ENCODE results near the gene RASSF3.

Gene RASSF3

DNA sequence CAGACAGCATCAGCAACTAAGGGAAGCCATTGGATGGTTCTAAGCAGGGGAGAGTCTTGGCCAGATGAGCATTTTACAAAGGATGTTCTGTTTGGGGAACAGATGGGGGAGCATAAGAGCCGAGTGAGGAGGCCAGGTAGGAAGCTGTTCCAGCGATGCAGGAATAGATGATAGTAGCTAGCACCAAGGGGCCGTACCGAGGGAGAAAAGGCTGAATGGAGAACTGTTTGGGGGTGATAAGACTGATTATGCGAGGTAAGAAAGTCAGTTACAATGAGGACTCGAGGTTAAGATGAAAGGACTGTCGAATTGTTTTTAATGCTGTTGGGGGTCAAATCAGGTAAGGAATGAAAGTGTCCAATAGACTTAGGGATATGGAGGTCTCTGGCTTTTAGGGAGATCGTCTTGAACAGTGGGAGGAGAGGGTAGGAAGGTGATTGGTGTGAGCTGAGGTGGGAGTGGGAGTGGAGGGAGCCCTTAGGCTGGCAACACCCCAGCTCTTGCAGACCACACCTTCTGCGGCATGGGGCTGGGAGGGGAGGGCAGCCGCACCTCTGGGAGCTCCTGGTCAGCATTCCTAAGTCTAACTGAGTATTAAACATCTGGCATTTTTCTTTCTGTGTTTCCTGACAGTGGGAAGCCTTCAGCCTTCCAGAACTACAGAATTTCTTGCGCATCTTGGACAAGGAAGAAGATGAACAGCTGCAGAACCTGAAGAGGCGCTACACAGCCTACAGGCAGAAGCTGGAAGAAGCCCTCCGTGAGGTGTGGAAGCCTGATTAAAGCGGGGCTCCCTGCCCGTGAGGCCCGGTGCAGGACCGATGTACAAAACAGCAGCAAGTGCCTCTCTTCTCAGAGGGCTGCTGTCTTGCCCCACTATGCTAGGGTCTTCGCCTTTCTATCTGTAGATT is 84.1 kb downstream of the RASSF3 start:
- Histone ChIP-seq H3K4me3 (ENCODE audit: low read depth, low read length, poor library complexity, severe bottlenecking) (no peak overlapping the region), H3K9ac (ENCODE audit: low read length) (no peak overlapping the region), H3K9me3 (ENCODE audit: low read length) (no peaks in the 10 kb centered on the region), H4K20me1 (ENCODE audit: insufficient read depth, low read length) (no peaks in the 10 kb centered on the region), H3K27me3 (ENCODE audit: insufficient read depth, low read length) (no peaks in the 10 kb centered on the region), H3K79me2 (ENCODE audit: insufficient read depth, low read length) (no peaks in the 10 kb centered on the region), H3K36me3 (ENCODE audit: insufficient read depth, low read length) (peaks cover 7% of the 10 kb centered on the region; the same call in 1 of the 2 replicates), H3K4me1 (ENCODE audit: insufficient read depth, low read length, severe bottlenecking) (peaks cover 4% of the 10 kb centered on the region), H3K4me2 (ENCODE audit: low read length) (no peak overlapping the region), H3K27ac (ENCODE audit: low read depth, low read length, poor library complexity, severe bottlenecking) (no peak overlapping the region), H2AFZ (ENCODE audit: low read length) (no peak overlapping the region), H3K9me2 (ENCODE audit: low read depth, low read length) (no peaks in the 10 kb centered on the region), H3F3A (ENCODE audit: insufficient read depth, low read length) (no peaks in the 10 kb centered on the region)
- no peak for TF ChIP-seq EZH2 (IDR thresholded peaks at IDR 0.05; ENCODE audit: borderline replicate concordance, low read length)
- TF ChIP-seq, protein P1, sequence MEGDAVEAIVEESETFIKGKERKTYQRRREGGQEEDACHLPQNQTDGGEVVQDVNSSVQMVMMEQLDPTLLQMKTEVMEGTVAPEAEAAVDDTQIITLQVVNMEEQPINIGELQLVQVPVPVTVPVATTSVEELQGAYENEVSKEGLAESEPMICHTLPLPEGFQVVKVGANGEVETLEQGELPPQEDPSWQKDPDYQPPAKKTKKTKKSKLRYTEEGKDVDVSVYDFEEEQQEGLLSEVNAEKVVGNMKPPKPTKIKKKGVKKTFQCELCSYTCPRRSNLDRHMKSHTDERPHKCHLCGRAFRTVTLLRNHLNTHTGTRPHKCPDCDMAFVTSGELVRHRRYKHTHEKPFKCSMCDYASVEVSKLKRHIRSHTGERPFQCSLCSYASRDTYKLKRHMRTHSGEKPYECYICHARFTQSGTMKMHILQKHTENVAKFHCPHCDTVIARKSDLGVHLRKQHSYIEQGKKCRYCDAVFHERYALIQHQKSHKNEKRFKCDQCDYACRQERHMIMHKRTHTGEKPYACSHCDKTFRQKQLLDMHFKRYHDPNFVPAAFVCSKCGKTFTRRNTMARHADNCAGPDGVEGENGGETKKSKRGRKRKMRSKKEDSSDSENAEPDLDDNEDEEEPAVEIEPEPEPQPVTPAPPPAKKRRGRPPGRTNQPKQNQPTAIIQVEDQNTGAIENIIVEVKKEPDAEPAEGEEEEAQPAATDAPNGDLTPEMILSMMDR (IDR thresholded peaks at IDR 0.05; ENCODE audit: low read length) = no peak

DNA sequence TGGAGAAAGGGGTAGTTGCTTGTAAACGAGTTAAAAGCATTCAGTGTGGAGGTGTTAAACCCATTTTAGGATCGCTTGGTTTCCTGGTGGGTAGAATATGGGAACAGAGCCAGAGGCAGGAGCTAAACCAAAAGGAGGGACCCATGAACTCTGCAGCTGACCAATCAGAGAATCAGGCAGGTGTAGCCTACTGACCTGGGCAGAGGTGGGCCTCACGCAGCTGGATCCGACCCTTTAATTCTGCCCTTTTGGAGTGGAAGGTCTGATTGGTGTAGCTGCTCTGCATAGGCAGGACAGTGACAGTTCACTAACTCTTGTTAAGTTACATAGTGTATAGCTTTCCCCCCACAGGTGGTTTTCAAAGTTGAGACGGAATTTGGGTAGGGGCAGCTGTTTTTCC is 85.3 kb downstream of the RASSF3 start:
- Histone ChIP-seq H3K9me2 (ENCODE audit: low read depth, low read length) (no peaks in the 10 kb centered on the region), H3K27me3 (ENCODE audit: insufficient read depth, low read length) (no peaks in the 10 kb centered on the region), H3K9me3 (ENCODE audit: low read length) (no peaks in the 10 kb centered on the region), H3K9ac (ENCODE audit: low read length) (no peak overlapping the region), H2AFZ (ENCODE audit: low read length) (no peak overlapping the region), H3K79me2 (ENCODE audit: insufficient read depth, low read length) (no peaks in the 10 kb centered on the region), H3K4me1 (ENCODE audit: insufficient read depth, low read length, severe bottlenecking) (peaks cover 4% of the 10 kb centered on the region), H3K27ac (ENCODE audit: low read depth, low read length, poor library complexity, severe bottlenecking) (no peak overlapping the region), H4K20me1 (ENCODE audit: insufficient read depth, low read length) (no peaks in the 10 kb centered on the region), H3F3A (ENCODE audit: insufficient read depth, low read length) (no peaks in the 10 kb centered on the region), H3K36me3 (ENCODE audit: insufficient read depth, low read length) (peaks cover 7% of the 10 kb centered on the region; the same call in 1 of the 2 replicates), H3K4me3 (ENCODE audit: low read depth, low read length, poor library complexity, severe bottlenecking) (no peak overlapping the region), H3K4me2 (ENCODE audit: low read length) (no peak overlapping the region)
- TF ChIP-seq, protein P1 (IDR thresholded peaks at IDR 0.05; ENCODE audit: low read length) = no peak
- no peak for TF ChIP-seq EZH2 (IDR thresholded peaks at IDR 0.05; ENCODE audit: borderline replicate concordance, low read length)

DNA sequence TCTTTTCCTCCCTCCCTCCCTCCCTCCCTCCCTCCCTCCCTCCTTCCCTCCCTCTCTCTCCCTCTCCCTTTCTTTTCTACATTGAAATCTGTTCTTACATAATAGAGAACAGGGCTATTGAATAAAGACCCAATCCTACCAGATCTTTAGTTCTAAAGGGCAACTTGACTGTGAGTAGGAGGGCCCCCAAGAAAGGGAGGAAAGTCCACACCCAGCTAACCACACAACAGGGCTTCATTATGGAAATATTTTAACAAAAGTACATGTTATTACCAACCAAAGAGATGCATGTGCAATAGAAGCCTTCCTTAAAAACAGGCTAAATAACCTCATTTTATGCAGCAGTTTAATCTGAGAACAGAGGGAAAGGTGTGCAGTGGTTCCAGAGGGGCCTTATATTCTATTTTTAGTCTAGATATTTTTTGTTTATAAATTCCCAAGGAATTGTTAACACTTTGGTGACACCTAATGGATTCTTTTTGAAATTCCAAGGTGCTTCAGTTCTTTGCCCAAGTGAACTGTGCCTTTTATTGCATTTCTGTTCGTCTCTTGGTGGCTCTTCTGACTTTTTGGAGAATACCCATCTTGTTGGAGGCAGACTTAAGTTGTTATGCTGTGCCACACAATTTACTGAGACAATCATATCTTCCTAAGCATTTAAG is 85.9 kb downstream of the RASSF3 start:
- Histone ChIP-seq H3K27ac (ENCODE audit: low read depth, low read length, poor library complexity, severe bottlenecking) (no peak overlapping the region), H3F3A (ENCODE audit: insufficient read depth, low read length) (no peaks in the 10 kb centered on the region)

More for the DNA sequence above, 85.9 kb downstream of the RASSF3 start:
- Histone ChIP-seq H2AFZ (ENCODE audit: low read length) (no peak overlapping the region), H3K79me2 (ENCODE audit: insufficient read depth, low read length) (no peaks in the 10 kb centered on the region), H3K4me1 (ENCODE audit: insufficient read depth, low read length, severe bottlenecking) (peaks cover 11% of the 10 kb centered on the region), H3K4me2 (ENCODE audit: low read length) (no peak overlapping the region), H3K9ac (ENCODE audit: low read length) (no peak overlapping the region), H3K9me3 (ENCODE audit: low read length) (no peaks in the 10 kb centered on the region), H4K20me1 (ENCODE audit: insufficient read depth, low read length) (no peaks in the 10 kb centered on the region), H3K27me3 (ENCODE audit: insufficient read depth, low read length) (no peaks in the 10 kb centered on the region), H3K9me2 (ENCODE audit: low read depth, low read length) (no peaks in the 10 kb centered on the region), H3K4me3 (ENCODE audit: low read depth, low read length, poor library complexity, severe bottlenecking) (no peak overlapping the region), H3K36me3 (ENCODE audit: insufficient read depth, low read length) (peaks cover 7% of the 10 kb centered on the region; the same call in 1 of the 2 replicates)
- TF ChIP-seq, protein P1 (IDR thresholded peaks at IDR 0.05; ENCODE audit: low read length) = no peak
- no peak for TF ChIP-seq EZH2 (IDR thresholded peaks at IDR 0.05; ENCODE audit: borderline replicate concordance, low read length)
